22Rv1 (cell line): Measurements from ENCODE around the gene ADCY5.

Source experiments
- ZFX ChIP-seq: fragments of 450-650 bp; IDR thresholded peaks from 2 replicates; pipeline ENCODE4 v1.6.1; 2017; ENCODE audit warnings: antibody characterized with exemption, borderline replicate concordance
- TF ChIP-seq, protein P1 (sequence below): fragments of 450-650 bp; IDR thresholded peaks from 2 replicates; pipeline ENCODE4 v1.5.1; 2017; ENCODE audit warnings: mild to moderate bottlenecking

DNA sequence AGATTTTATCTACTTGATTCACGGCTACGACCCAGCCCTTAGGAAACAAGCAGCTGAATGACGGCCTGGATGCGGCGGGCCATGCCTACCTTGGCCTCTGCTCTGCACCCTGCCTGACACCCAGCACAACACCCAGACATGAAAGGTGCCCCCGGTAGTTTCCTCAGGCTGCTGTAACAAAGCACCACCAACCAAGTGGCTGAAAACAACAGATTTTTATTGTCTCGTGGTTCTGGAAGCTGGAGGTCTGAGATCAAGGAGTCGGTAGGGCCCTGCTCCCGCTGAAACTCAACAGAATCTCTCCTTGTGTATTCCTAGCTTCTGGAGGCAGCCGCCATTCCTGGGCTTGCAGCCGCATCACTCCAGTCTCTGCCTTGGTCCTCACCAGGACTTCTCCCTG is 111.7 kb downstream of the ADCY5 start:
- TF ChIP-seq, protein P1, sequence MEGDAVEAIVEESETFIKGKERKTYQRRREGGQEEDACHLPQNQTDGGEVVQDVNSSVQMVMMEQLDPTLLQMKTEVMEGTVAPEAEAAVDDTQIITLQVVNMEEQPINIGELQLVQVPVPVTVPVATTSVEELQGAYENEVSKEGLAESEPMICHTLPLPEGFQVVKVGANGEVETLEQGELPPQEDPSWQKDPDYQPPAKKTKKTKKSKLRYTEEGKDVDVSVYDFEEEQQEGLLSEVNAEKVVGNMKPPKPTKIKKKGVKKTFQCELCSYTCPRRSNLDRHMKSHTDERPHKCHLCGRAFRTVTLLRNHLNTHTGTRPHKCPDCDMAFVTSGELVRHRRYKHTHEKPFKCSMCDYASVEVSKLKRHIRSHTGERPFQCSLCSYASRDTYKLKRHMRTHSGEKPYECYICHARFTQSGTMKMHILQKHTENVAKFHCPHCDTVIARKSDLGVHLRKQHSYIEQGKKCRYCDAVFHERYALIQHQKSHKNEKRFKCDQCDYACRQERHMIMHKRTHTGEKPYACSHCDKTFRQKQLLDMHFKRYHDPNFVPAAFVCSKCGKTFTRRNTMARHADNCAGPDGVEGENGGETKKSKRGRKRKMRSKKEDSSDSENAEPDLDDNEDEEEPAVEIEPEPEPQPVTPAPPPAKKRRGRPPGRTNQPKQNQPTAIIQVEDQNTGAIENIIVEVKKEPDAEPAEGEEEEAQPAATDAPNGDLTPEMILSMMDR: no peak
- no peak for TF ChIP-seq ZFX
